CD4-positive, alpha-beta T cell treated with Interleukin-21 for 1 hour (primary cell): ENCODE measurements around the gene SLC12A3.

Experiments used
- DNase-seq: peaks from one replicate; pipeline ENCODE4 v3.0.0-alpha.2; 2020

Gene SLC12A3

GRCh38 chr16:56894331-56894917 lies 29.4 kb downstream of the SLC12A3 start:
- no peak for DNase-seq

DNA sequence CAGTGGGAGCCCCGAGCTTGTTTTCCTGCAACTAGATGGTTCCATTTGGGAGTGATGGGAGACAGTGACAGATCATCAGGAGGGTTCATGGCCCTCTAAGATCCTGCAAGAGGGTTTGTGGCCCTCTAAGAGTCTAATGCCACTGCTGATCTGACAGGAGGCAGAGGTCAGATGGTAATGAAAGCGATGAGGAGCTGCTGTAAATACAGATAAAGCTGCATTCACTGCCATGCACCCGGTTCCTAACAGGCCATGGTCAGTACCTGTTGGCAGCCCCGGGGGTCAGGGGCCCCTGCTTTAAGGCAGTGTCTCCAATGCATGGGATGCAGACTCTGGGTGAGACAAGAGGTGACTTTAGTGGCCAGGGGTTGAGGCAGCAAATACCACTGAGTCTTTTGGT lies 30.8 kb downstream of the SLC12A3 start:
- no peak for DNase-seq

- no peak for DNase-seq
These were observed 31.2 kb downstream of the SLC12A3 start for GRCh38 chr16:56896244-56896643.

DNA sequence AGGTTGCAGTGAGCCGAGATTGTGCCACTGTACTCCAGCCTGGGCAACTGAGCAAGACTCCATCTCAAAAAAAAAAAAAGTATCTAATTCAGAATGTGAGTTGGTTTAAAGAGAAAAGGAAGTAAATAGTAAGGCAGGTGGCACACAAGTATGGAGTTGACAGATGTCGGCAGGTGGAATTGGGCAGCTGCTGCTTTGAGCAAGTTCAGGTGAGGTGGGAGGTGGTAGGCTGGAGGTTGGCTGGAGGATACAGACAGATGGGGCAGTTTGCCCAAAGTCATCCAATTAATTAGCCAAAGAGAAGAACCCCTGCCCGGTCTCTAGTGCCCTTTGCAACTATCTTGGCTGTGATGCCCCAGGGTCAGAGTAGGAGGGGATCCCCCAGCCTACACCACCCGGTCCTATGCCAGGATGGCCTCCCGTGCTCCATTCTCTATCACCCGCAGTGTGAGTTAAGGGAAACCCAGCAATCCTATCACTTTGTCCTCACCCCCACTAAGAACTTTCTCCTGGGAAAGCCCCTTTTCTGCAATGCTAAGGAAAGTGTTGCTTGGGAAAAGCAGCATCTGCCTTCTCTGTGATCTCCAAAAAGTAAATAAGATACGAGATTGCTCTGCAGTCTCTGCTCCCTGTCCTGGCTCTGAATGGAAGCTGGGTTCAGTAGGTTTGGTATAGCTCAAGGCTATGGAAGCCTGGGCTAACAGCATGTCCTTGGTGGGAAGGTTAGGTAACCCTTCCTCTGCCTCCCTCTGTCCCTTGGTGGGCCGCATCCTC lies 32.2 kb downstream of the SLC12A3 start:
- no peak for DNase-seq

DNA sequence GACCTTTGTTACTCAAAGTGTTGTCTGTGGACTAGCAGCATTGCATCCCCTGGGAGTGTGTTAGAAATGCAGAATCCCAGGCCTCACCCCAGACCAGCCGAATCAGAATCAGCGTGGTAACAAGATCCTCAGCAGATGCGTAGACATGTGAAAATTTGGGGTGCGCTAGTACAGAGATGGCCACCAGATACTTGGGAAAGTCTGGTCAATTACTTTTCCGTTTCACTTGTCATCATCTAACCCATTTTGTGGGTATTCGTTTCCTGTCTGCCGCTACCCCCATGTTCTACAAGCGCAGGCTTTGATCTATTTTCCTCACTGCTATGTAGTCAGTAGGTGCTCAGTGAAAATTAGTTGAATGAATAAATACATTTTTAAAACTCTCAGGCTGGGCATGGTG lies 33.8 kb downstream of the SLC12A3 start:
- peak; percentile 17 for DNase-seq

- DNase-seq: no peak
These were observed 38.9 kb downstream of the SLC12A3 start for GRCh38 chr16:56903866-56904265.

DNA sequence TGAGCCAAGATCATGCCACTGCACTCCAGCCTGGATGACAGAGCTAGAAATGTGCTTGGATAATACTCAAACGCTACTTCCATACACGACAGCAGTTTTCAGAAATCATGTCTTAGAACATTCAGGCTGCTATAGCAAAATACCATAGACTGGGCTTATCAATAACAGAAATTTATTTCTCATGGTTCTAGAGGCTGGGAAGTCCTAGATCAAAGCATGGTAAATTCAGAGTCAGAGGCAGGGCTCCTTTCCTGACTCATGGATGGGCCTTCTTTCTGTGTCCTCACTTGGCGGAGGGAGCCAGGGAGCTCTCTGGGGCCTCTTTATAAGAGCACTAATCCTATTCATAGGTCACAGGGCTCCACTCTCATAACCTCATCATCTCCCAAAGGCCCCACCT lies 42.4 kb downstream of the SLC12A3 start:
- DNase-seq: no peak

DNA sequence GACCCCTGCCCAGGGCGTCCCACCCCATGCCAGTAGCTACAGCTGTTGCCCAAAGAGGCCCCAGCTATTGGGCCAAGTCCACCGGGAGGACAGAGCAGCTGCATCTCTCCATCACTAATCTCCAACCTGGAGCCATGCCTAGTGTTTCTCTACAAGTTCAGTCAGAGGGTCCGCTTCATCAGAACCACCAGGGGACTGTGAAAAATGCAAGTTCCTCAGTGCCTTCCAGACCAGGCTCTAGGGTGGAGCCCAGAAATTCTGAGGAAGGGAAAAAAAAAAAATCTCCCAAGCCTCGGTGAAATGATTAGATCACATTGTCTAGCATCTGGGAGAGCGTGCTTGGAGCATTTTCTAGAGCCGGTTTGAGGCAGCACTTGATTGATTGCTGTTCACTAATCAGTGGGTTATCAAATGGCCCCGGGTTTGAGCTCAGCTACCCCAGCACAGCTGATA lies 44.5 kb downstream of the SLC12A3 start:
- DNase-seq: no peak

- DNase-seq: no peak
These were observed 45.1 kb downstream of the SLC12A3 start for GRCh38 chr16:56910112-56910511.

GRCh38 chr16:56910654-56911539 lies 45.9 kb downstream of the SLC12A3 start:
- no peak for DNase-seq

DNA sequence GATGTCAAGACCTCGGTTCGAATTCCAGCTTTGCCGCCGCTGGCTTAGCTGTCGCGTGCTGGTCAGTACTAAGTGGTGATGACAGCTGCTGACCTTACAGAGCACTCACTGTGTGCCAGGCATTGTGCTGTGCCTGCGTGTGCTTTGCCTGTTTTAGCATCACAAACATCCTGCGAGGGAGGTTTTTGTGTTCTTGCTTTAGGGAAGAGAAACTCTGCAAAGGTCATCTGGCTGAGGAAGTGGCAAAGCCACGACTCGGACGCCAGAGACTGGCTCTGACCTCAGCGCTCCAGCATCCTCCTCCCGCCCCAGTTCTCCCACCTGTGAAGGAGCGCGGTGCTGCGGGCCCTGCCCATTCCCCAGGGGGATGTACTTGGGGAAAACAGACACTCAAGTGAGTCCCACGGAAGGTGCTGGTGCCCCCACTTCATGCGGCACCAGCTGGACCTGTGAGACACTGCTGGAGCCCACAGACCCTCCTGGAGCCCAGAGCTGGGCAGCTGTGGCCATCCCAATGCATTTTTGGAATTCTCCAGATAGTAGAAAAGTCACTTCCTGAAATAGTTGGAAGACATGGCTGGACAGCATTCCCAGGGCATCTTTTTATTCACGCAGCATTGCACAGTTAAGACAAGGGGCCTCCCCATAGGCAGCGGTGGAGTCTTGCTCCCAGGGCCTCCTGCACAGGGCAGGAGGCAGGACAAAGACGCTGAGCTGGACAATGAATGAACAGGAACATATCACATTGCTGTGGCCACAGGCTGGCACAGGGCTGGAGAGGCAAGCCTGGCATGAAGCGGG lies 47.0 kb downstream of the SLC12A3 start:
- no peak for DNase-seq

DNA sequence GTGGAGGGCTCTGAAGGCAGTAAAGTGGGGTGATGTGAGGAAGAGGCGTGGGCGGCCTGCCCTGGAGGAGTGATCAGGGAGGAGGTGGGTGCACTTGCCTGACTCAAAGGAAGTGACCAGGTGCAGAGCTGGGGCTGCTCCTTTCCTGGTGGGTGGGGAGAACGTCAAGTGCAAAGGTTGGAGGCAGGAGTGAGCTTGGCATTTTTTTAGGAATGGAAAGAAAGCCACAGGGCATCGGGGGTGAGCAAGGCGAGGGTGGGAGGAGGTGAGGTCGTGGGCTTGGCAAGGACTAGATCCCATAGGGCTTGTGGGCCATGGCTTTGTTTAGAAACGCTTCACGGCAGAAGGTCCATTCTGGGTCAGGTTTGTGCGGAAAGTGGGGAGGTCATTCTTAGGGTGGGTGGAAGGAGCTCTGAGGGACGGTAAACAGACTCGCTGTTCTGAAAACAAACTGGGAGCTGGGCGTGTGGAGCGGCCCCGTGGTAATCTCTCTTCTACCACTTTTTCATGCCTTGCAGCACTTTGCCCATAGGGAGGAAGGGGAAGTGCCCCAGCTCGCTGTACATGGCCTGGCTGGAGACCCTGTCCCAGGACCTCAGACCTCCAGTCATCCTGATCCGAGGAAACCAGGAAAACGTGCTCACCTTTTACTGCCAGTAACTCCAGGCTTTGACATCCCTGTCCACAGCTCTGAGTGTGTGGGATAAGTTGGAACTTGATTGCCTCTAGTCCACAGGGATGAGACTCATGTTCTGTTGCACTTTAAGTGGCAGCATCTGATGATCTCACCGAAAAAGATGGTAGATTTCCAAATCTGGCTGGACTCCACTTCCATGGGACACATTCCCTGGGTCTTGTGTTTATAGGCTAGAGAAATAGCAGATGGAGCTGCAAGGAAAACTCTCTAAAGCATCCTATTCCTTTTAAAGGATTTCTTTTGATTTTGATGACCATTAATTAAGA lies 48.0 kb downstream of the SLC12A3 start:
- no peak for DNase-seq

DNA sequence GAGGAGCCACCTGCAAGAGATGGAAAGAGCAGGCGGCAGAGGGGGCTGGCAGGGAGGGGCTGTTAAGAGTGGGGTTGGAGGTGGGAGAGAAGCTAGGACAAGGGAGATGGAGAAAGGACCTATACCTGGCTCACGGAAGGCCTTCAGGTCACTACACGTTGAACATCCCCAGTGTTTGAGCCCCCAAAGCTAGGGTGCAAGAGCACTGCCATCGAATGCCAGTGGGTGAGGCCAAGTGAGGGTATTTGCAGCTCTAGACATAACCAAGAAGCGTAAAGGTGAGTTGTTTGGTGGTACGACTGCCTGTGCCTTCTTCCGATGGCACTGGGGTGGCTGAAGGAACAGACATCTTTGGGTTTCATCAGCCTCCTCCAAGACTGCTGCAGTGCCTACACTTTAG lies 49.9 kb downstream of the SLC12A3 start:
- DNase-seq: no peak

DNA sequence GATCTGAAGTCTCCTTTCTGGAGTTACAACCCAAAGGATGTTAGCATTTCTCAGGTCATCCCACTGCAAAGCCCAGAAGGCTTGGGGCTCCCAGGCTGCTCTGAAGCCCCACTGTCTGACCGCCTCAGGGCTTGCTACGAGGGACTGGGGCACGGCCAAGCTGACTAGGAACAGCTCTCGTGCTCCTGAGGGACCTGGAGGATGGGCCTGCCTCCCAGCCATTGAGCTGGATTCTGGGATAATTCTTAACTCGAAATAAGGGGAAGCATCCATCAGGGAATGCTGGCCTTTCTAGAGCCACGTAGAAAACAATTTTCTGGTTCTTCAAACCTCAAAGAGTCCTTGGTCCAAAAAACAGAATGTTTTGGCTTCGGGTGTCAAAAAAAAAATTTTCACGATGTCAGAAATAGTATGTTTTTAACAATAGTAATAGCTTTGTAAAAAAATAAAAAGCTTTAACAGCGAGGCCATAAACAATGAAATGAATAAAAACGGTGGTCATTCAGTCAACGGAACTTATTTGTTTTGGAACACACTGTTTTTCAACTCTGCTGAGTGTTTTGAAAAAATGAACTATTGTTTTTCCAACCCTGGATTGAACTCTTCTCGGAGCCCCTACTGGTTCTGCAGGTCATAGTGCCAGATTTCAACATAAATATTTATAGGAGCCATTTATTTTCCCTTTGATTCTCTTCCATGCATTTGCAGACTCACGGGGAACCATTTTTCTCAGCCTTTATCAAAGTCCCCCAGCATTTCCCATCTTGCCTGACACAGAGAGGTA lies 50.5 kb downstream of the SLC12A3 start:
- DNase-seq: no peak

DNA sequence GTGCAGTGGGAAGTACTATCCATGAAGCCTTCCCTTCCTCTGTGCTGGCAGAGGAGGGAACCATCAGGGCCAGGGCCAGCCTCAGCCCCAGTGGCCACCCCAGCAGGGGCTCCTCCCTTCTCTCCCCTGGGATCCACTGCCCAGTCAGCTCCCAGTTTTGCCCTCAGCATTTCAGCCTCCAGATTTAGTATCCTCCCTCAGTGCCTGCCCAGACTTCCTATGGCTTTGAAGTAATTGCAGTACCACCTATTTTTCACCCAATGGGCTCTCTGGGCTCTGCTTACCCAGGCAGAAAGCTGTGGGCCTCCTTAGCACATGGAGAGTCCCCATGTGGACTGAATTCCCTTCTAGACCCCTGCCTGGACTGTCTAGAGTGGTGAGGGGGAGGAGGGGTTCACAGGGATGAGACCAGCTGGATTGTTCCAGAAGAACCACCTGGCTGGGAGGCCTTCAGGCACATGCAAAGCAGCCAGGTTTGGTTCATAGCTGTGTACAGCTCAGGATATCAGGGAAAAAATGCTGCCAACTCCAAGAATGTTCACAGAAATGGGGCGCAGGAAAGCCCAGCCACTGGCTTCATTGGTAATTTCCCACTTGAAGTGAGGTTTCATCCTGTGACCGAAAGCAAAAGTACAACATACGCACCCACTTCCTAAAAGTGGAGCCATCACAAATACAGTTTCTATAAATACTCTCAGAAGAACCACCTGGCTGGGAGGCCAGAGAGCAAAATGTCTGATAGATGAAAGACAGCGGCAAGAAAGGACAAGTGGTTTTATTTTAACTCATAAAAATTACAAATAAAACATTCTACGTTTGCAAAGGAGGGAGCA lies 51.8 kb downstream of the SLC12A3 start:
- peak; percentile 64 for DNase-seq

GRCh38 chr16:56918467-56919012 lies 53.5 kb downstream of the SLC12A3 start:
- DNase-seq: no peak

DNA sequence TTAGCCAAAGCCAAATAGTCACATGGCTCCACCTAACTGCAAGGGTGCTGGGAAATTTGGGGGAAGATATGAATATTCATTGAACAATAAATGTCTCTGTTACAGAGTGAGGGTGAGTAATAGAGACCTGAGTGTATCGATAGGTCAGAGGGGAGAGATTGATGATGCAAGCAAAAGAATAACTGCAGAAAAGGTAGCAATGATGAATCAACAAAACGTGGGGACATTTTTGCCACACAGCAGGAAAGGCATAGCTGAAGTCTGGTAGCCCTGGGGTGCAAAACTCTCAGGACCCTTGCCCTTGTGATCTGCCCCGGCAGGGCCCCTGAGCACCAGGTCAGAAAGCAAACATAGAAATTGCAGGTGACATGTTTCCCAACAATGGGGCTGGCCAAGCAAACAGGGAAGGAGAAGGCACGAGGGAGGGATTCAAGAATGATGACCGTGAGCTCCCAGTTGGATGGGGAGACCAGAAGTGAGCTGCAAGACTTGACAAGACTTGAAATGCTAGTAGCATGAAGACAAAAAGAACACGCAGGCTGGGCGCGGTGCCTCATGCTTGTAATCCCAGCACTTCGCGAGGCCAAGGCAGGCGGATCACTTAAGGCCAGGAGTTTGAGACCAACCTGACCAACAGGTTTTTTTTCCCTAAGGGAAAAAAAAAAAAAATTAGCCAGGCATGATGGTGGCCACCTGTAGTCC lies 54.2 kb downstream of the SLC12A3 start:
- no peak for DNase-seq

- DNase-seq: no peak
These were observed 56.6 kb downstream of the SLC12A3 start for GRCh38 chr16:56921571-56921970.
